GM12878 (cell line): ENCODE results near the gene RGS6.

ENCODE experiments used
- EP300 ChIP-seq, 2 experiments: fragments of 150-350 bp in 1 of 2; IDR thresholded peaks; 2 replicates each; pipeline ENCODE4 v1.6.1; 2011 to 2012; ENCODE audit warnings: low read depth in 2 of 2, low read length in 2 of 2, borderline replicate concordance in 1 of 2, improper control_type of control experiment in 1 of 2, inconsistent platforms in 1 of 2; ENCODE audit not compliant: control insufficient read depth in 1 of 2
- FOXM1 ChIP-seq: IDR thresholded peaks from 2 replicates; pipeline ENCODE4 v1.6.1; 2012; ENCODE audit warnings: low read depth, mild to moderate bottlenecking, inconsistent platforms, low read length, moderate library complexity
- KAT2A ChIP-seq: conservative IDR thresholded peaks from 2 replicates; pipeline ENCODE4 v1.6.1; 2011; ENCODE audit warnings: low read depth, low read length; ENCODE audit not compliant: control insufficient read depth
- POLR2AphosphoS2 ChIP-seq: IDR thresholded peaks from 2 replicates; pipeline ENCODE4 v1.6.1; 2011; ENCODE audit warnings: low read depth, mild to moderate bottlenecking, low read length, improper control_type of control experiment, moderate library complexity
- POLR2AphosphoS5 ChIP-seq: IDR thresholded peaks from 2 replicates; pipeline ENCODE4 v1.6.1; 2011; ENCODE audit warnings: mild to moderate bottlenecking, low read length, inconsistent platforms
- TCF12 ChIP-seq: IDR thresholded peaks from 2 replicates; pipeline ENCODE4 v1.6.1; 2011; ENCODE audit warnings: low read depth, mild to moderate bottlenecking, low read length
- YY1 ChIP-seq: IDR thresholded peaks from 2 replicates; pipeline ENCODE4 v1.6.1; 2011; ENCODE audit warnings: low read depth, mild to moderate bottlenecking, low read length
- ZSCAN29 ChIP-seq: fragments of 450-650 bp; IDR thresholded peaks from 2 replicates; pipeline ENCODE4 v1.6.1; 2017; ENCODE audit warnings: mild to moderate bottlenecking, moderate library complexity
- TF ChIP-seq, protein P1 (sequence below): fragments of 450-650 bp; IDR thresholded peaks from 2 replicates; pipeline ENCODE4 v1.6.1; 2018; ENCODE audit warnings: borderline replicate concordance, mild to moderate bottlenecking; ENCODE audit not compliant: partially characterized antibody
- TF ChIP-seq, protein P2 (sequence below): fragments of 450-650 bp; formaldehyde crosslinking; IDR thresholded peaks from 2 replicates; pipeline ENCODE4 v1.5.0; 2022; ENCODE audit warnings: mild to moderate bottlenecking, missing genetic modification characterization
- TF ChIP-seq, protein P3 (sequence below), 3 experiments: IDR thresholded peaks in 2 of 3; conservative IDR thresholded peaks in 1 of 3; 2 replicates each; pipeline ENCODE4 v1.5.1; 2011; ENCODE audit warnings: low read depth in 3 of 3, low read length in 3 of 3, mild to moderate bottlenecking in 3 of 3, control low read depth in 2 of 3, moderate library complexity in 2 of 3, inconsistent platforms in 1 of 3, mixed read lengths in 1 of 3; ENCODE audit not compliant: control insufficient read depth in 2 of 3, insufficient read depth in 1 of 3; ENCODE audit errors: extremely low read depth in 1 of 3

DNA sequence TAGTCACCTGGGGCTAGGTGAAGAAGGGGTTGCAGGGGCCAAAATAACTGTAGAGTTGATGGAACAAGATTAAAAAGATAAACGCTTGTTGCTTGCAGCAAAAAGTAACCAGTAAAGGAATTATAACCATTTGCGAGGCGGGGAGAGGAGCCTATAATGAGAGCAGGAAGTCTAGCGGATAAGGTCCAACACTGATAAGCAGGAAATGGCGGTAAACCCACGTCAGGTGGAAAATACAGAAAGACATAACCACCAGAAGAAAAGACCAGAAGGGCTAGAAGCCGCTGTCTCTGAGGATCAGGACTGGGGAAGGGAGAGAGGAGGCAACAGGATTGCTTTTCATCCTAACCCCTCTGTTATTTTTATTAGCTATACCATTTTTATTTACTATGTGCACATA is 658.3 kb downstream of the RGS6 start:
- TF ChIP-seq KAT2A (no peak), TCF12 (no peak), POLR2AphosphoS2 (no peak), POLR2AphosphoS5 (no peak), EP300 (IDR thresholded peaks at IDR 0.05; ENCODE audit: borderline replicate concordance in 1 of 2, control insufficient read depth in 1 of 2, low read depth in 2 of 2, low read length in 2 of 2) (no peak), FOXM1 (no peak), ZSCAN29 (no peak), YY1 (no peak)
- TF ChIP-seq, protein P1, sequence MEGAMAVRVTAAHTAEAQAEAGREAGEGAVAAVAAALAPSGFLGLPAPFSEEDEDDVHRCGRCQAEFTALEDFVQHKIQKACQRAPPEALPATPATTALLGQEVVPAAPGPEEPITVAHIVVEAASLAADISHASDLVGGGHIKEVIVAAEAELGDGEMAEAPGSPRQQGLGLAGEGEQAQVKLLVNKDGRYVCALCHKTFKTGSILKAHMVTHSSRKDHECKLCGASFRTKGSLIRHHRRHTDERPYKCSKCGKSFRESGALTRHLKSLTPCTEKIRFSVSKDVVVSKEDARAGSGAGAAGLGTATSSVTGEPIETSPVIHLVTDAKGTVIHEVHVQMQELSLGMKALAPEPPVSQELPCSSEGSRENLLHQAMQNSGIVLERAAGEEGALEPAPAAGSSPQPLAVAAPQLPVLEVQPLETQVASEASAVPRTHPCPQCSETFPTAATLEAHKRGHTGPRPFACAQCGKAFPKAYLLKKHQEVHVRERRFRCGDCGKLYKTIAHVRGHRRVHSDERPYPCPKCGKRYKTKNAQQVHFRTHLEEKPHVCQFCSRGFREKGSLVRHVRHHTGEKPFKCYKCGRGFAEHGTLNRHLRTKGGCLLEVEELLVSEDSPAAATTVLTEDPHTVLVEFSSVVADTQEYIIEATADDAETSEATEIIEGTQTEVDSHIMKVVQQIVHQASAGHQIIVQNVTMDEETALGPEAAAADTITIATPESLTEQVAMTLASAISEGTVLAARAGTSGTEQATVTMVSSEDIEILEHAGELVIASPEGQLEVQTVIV = no peak
- TF ChIP-seq, protein P2, sequence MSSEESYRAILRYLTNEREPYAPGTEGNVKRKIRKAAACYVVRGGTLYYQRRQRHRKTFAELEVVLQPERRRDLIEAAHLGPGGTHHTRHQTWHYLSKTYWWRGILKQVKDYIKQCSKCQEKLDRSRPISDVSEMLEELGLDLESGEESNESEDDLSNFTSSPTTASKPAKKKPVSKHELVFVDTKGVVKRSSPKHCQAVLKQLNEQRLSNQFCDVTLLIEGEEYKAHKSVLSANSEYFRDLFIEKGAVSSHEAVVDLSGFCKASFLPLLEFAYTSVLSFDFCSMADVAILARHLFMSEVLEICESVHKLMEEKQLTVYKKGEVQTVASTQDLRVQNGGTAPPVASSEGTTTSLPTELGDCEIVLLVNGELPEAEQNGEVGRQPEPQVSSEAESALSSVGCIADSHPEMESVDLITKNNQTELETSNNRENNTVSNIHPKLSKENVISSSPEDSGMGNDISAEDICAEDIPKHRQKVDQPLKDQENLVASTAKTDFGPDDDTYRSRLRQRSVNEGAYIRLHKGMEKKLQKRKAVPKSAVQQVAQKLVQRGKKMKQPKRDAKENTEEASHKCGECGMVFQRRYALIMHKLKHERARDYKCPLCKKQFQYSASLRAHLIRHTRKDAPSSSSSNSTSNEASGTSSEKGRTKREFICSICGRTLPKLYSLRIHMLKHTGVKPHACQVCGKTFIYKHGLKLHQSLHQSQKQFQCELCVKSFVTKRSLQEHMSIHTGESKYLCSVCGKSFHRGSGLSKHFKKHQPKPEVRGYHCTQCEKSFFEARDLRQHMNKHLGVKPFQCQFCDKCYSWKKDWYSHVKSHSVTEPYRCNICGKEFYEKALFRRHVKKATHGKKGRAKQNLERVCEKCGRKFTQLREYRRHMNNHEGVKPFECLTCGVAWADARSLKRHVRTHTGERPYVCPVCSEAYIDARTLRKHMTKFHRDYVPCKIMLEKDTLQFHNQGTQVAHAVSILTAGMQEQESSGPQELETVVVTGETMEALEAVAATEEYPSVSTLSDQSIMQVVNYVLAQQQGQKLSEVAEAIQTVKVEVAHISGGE (CRISPR knock-in tag) = no peak
- TF ChIP-seq, protein P3, sequence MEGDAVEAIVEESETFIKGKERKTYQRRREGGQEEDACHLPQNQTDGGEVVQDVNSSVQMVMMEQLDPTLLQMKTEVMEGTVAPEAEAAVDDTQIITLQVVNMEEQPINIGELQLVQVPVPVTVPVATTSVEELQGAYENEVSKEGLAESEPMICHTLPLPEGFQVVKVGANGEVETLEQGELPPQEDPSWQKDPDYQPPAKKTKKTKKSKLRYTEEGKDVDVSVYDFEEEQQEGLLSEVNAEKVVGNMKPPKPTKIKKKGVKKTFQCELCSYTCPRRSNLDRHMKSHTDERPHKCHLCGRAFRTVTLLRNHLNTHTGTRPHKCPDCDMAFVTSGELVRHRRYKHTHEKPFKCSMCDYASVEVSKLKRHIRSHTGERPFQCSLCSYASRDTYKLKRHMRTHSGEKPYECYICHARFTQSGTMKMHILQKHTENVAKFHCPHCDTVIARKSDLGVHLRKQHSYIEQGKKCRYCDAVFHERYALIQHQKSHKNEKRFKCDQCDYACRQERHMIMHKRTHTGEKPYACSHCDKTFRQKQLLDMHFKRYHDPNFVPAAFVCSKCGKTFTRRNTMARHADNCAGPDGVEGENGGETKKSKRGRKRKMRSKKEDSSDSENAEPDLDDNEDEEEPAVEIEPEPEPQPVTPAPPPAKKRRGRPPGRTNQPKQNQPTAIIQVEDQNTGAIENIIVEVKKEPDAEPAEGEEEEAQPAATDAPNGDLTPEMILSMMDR (IDR thresholded peaks at IDR 0.05 in 2 of 3, conservative IDR thresholded peaks at IDR 0.05 in 1 of 3; ENCODE audit: control insufficient read depth in 2 of 3, extremely low read depth in 1 of 3, insufficient read depth in 1 of 3, low read depth in 3 of 3, low read length in 3 of 3) = no peak
